GM19238 (cell line): ENCODE results near the gene SH2D1A.
"Not testable (repeated sequence)": the region's sequence is repeated elsewhere in the genome, so short reads cannot be mapped to it uniquely, and the experiment has no call there.

ENCODE experiments used
- DNase-seq: peaks from one replicate; pipeline ENCODE4 v3.0.0; 2011; ENCODE audit warnings: low spot score; ENCODE audit not compliant: insufficient read length

The SH2D1A gene

GRCh38 chrX:124348885-124349453, 2.6 kb downstream of the SH2D1A start:
- DNase-seq: no peak

GRCh38 chrX:124354648-124355047, 8.3 kb downstream of the SH2D1A start:
- no peak for DNase-seq

DNA sequence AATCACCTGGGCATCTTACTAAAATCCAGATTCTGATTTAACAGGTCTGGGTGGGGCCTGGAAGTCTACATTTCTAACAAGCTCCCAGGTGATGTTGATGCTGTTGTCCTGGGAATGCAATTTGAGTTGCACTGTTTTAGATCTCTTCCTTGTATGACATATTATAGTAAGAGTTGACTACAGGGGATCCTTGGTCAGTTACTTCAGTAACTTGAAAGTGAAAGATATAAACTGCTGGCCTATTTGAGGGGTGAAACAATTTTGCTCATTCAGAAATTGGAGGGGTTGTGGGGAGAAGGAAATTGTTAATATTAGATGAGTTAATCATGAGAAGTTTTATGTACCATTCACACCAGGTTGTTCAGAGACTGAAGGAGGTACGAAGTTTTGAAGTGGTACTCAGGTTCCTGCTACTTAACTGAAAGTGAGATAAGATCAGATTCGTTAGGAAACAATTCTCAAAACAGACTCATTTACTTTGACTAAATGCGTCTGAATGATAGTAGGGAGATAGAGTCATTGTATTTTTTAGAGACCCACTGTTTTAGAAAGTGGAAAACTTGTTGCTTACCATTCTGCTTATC, 12.5 kb downstream of the SH2D1A start:
- DNase-seq: no peak

GRCh38 chrX:124362072-124362471, 15.7 kb downstream of the SH2D1A start:
- no peak for DNase-seq

- DNase-seq: no peak
Measured at GRCh38 chrX:124362761-124363160, 16.4 kb downstream of the SH2D1A start.

GRCh38 chrX:124369722-124370121, 23.4 kb downstream of the SH2D1A start:
- DNase-seq: no peak

GRCh38 chrX:124373348-124373747, 27.0 kb downstream of the SH2D1A start:
- DNase-seq: no peak

- DNase-seq: no peak
Measured at GRCh38 chrX:124378643-124379042, 32.3 kb downstream of the SH2D1A start.

GRCh38 chrX:124383354-124383753, 37.0 kb downstream of the SH2D1A start:
- DNase-seq: no peak

- DNase-seq: no peak
Measured at GRCh38 chrX:124386401-124386800, 40.0 kb downstream of the SH2D1A start.

DNA sequence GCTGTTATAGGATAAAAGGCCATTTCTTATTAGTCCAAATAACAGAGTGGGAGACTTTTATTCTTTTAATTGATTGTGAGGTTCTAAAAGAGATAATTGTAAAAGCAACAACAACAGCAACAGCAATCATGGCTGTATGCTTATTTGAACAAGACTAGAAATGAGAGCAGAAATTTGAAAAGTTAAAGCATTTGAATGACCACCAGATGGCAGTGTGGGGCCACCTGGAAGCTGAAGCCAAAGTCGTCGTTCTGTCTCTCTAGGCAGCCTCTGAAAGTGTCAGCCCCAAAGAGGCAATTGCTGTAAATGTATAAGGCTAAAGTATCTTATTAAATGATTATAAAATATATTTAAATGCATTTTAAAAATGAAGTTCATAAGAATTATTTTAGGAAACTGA, 42.2 kb downstream of the SH2D1A start:
- DNase-seq: no peak

DNA sequence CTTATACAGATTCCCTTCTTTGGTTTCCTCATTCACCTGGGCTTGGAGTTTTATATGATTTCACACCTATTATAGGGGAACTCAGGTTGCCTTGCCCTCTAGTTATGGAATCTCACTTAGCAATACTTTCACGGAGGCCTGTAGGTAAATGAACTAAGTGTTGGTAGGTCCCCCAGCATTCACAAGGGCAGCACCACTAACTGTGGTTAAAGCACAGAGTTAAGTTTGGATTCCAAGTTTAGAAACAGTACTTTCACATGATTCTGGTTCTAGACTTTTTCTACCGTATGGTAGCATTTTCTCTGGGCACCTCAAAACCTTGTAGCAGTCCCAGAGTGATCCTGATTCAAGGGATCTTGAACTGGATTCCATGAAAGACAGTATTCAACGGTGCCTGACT, 46.4 kb downstream of the SH2D1A start:
- DNase-seq: no peak

GRCh38 chrX:124393238-124393637, 46.9 kb downstream of the SH2D1A start:
- no peak for DNase-seq

- no peak for DNase-seq
Measured at GRCh38 chrX:124393659-124394058, 47.3 kb downstream of the SH2D1A start.

DNA sequence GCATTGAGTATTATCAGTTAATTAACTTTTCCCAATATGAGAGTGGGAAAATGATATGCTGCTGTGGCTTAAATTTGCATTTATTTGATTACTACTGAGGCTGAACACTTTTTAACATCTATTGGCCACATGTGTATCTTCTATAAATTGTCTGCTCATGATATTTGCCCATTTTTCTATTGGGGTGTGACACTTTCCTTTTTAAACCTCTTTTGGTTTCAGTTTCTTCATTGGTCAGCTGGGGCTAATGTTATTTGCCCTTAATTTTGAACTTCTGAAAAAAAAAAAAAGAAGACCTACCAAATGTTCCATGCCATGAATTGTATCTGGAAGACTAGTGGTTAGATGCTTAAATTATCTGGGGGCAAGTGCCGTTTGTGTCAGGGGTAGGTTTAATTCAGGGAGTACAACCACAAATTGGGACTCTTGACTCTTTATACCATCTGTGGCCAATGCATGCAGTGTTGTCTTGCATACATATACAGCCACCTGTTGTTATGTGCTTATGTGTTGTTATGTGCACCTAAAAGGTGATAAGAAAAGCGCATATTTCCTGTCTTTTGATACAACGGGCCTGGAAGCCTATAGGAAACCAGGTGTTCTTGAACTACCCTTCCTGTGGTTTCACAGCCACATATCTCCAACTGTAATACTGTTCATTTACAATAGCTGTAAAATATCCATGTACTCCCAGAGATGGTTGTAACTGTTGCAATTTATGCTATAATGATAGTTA, 49.0 kb downstream of the SH2D1A start:
- no peak for DNase-seq

GRCh38 chrX:124401696-124402095, 55.3 kb downstream of the SH2D1A start:
- no peak for DNase-seq

DNA sequence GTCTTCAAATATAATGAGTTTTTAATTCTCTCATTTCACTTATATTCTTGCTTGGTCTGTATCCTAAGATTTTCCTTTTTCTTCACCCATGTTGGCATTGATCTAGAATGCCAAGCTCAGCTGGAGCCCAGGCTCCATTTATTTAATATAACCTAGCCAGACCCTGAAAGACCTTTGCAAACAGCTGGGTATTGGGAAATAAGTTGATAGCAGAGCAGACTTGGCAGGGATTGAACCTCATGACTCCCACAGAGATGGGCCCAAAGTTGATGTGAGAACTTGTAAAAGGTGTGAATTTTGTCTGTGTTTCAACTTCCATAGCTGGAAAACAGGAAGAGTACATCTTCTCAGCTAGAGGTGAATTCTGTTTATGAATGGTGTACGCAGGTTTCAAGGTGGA, 59.5 kb downstream of the SH2D1A start:
- no peak for DNase-seq

GRCh38 chrX:124406294-124407014, 60.1 kb downstream of the SH2D1A start:
- DNase-seq: peak; percentile 19

GRCh38 chrX:124407226-124407625, 60.9 kb downstream of the SH2D1A start:
- DNase-seq: no peak

GRCh38 chrX:124408380-124408779, 62.0 kb downstream of the SH2D1A start:
- DNase-seq: not testable (repeated sequence)

GRCh38 chrX:124413244-124413643, 66.9 kb downstream of the SH2D1A start:
- DNase-seq: no peak

DNA sequence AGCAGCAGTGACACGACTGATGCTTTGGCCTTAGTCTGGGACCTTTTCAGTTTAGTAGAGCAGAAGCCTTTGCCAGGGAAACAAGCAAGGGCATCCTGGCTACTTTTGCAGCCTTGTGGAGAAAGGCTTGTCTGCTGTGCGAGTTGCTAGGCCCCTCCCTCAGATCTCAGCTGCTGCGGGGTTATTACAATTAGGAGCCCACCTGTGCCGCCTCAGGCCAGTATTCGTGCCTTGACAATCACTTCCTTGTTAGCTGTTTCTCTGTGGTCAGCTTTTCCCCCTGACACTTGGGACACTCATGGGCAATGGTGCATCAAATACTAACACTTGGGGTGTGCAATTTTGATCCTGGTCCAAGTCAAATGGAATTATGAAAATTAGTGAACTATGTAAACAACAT, 67.9 kb downstream of the SH2D1A start:
- no peak for DNase-seq
